IPS-20b (cell line): ENCODE results near the gene NUSAP1.
"Not testable (repeated sequence)": the region's sequence is repeated elsewhere in the genome, so short reads cannot be mapped to it uniquely, and the experiment has no call there.

ENCODE experiments used
- H3K27ac ChIP-seq: one replicate; pipeline ENCODE4 v1.5.1; 2013; ENCODE audit warnings: low read length
- H3K27me3 ChIP-seq: 2 replicates; pipeline ENCODE4 v1.6.1; 2013; ENCODE audit warnings: mild to moderate bottlenecking, low read length, inconsistent platforms; ENCODE audit not compliant: insufficient read depth
- H3K36me3 ChIP-seq: 2 replicates; pipeline ENCODE4 v1.6.1; 2013; ENCODE audit warnings: low read depth, mild to moderate bottlenecking, inconsistent platforms, low read length, moderate library complexity; ENCODE audit not compliant: insufficient read depth
- H3K4me1 ChIP-seq: 2 replicates; pipeline ENCODE4 v1.6.1; 2013; ENCODE audit warnings: mild to moderate bottlenecking, control low read depth, inconsistent platforms, low read length, moderate library complexity; ENCODE audit not compliant: insufficient read depth
- H3K4me3 ChIP-seq: 2 replicates; pipeline ENCODE4 v1.5.1; 2013; ENCODE audit warnings: mild to moderate bottlenecking, low read length, inconsistent platforms
- H3K9ac ChIP-seq: 2 replicates; pipeline ENCODE4 v1.6.1; 2013; ENCODE audit warnings: low read depth, mild to moderate bottlenecking, inconsistent platforms, low read length, moderate library complexity
- H3K9me3 ChIP-seq: 2 replicates; pipeline ENCODE4 v1.6.1; 2013; ENCODE audit warnings: mild to moderate bottlenecking, low read depth, low read length, inconsistent platforms; ENCODE audit not compliant: insufficient read depth

The NUSAP1 gene

GRCh38 chr15:41336549-41336948 lies 3.9 kb downstream of the NUSAP1 start:
- Histone ChIP-seq H3K4me3 (no peak overlapping the region), H3K9me3 (no peaks in the 10 kb centered on the region), H3K27ac (no peak overlapping the region), H3K4me1 (no peaks in the 10 kb centered on the region), H3K9ac (no peak overlapping the region), H3K27me3 (no peaks in the 10 kb centered on the region), H3K36me3 (peaks cover 30% of the 10 kb centered on the region)

DNA sequence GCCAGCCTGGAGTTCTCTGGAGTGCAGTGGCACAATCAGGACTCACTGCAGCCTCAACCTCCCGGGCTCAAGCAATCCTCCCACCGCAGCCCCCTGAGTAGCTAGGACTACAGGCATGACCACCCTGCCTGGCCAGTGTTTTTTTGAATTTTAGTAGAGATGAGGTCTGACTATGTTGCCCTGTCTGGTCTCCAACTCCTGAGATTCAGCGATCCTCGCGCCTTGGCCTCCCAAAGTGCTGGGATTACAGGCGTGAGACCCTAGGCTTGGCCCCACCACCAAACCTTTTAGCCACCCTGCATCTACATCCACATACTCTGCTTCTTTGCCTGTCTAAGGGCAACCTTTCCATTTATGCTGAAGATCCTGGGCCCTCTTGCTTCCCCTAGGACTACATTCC lies 4.4 kb downstream of the NUSAP1 start:
- Histone ChIP-seq H3K9me3 (no peaks in the 10 kb centered on the region), H3K27ac (no peak overlapping the region), H3K27me3 (no peaks in the 10 kb centered on the region), H3K4me1 (no peaks in the 10 kb centered on the region), H3K4me3 (no peak overlapping the region), H3K36me3 (peaks cover 35% of the 10 kb centered on the region), H3K9ac (no peak overlapping the region)

DNA sequence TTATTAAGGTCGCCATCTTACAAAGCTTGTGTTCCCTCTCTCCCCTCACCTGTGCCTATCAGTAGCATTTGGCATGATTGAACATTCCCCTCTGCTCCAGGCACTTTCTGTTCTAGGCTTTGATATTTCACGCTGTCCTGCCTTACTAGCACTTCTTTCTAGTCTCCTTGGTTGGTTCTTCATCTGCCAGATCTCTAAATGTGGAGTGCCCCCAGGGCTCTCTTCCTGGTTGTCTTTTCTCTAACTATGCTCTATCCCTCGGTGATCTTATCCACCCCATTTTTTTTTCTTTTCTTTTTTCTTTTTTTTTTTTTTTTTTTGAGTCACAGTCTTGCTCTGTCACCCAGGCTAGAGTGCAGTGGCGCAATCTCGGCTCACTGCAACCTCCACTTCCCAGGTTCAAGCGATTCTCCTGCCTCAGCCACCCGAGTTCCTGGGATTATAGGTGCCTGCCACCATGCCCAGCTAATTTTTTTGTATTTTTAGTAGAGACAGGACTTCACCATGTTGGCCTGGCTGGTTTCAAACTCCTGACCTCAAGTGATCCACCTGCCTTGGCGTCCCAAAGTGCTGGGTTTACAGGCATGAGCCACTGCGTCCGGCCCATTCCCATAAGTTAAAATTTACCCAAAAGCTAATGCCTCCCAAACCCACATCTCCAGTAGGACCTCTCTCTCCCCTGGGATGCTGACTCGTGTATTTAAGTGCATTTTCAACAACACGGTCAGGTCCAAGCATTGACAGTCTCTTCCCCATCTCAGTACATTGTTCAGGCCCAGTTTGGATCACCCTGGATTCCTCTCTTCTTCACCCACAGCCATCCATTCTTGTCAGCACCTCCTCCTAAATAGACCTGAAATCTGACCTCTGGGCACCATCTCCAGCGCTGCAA lies 5.2 kb downstream of the NUSAP1 start:
- Histone ChIP-seq H3K36me3 (peaks cover 43% of the 10 kb centered on the region), H3K4me1 (no peaks in the 10 kb centered on the region), H3K9me3 (no peaks in the 10 kb centered on the region), H3K9ac (no peak overlapping the region), H3K4me3 (no peak overlapping the region), H3K27ac (no peak overlapping the region), H3K27me3 (no peaks in the 10 kb centered on the region)

DNA sequence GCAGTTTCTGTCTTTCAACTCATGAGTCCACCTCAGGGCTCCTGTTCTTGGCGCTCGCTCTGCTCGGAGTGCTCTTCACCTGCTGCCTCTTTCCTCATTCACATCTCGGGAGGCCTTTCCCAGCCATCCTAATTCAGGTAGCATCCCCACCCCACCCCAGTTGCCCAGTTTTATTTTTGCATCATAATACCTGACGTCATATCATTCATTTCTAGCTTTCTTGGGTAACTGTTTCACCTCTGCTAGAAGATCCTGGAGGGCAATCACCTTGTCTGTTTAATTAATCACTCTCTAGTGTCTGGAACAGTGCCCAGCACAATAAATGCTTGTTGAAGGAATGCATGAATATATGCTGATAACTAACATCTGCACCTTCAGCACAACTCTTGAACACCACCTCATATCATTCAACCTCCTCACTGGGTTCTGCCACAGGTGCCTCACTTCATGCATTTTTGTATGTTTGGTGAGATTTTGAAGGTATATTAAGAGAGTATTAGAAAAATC lies 7.6 kb downstream of the NUSAP1 start:
- H3K9me3 ChIP-seq, result no peaks in the 10 kb centered on the region
- H3K27me3 ChIP-seq, result no peaks in the 10 kb centered on the region
- no peaks in the 10 kb centered on the region for H3K4me1 ChIP-seq
- no peak overlapping the region for H3K27ac ChIP-seq
- no peak overlapping the region for H3K4me3 ChIP-seq
- H3K36me3 ChIP-seq, result peaks cover 66% of the 10 kb centered on the region
- H3K9ac ChIP-seq, result no peak overlapping the region

- H3K9me3 ChIP-seq, result no peaks in the 10 kb centered on the region
- H3K9ac ChIP-seq, result no peak overlapping the region
- no peaks in the 10 kb centered on the region for H3K27me3 ChIP-seq
- no peak overlapping the region for H3K27ac ChIP-seq
- no peak overlapping the region for H3K4me3 ChIP-seq
- H3K4me1 ChIP-seq, result no peaks in the 10 kb centered on the region
- H3K36me3 ChIP-seq, result peaks cover 79% of the 10 kb centered on the region
Measured at GRCh38 chr15:41341519-41341918, 8.8 kb downstream of the NUSAP1 start.

GRCh38 chr15:41347236-41347635 lies 14.6 kb downstream of the NUSAP1 start:
- peaks cover 95% of the 10 kb centered on the region for H3K36me3 ChIP-seq
- no peaks in the 10 kb centered on the region for H3K27me3 ChIP-seq
- H3K27ac ChIP-seq, result no peak overlapping the region
- no peak overlapping the region for H3K9ac ChIP-seq
- no peaks in the 10 kb centered on the region for H3K9me3 ChIP-seq
- H3K4me1 ChIP-seq, result no peaks in the 10 kb centered on the region
- no peak overlapping the region for H3K4me3 ChIP-seq

DNA sequence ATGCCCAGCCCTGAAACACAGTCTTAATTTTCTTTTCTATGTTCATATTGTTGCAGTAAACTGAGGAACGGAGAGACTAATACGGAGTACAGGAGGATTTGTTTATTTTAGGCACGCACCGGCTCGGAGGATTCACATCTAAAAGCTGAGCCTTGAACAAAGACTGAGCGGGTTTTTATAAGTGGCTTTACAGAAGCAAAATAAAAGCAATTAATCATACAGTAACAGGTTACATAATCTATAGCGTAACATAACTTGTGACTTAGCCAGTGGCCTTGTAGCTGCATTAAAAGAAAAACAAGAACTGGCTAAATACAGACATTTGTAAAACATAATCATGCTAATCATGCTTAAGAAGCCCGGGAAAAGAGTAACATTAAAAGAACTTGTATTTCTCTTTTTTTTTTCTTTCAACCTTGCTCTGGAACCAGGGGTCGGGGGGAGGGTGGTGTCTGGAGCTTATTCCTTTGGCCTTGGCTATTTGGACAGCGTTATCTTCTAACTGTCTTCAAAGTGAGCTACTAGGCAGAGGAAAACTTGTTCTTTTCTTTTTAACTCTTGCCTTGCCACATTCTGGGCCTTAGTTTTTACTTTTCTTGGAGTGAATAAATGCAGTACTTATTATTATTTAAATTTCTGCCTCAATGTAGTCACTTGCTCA lies 17.5 kb downstream of the NUSAP1 start:
- Histone ChIP-seq H3K4me1 (no peaks in the 10 kb centered on the region), H3K4me3 (no peak overlapping the region), H3K36me3 (peaks cover 87% of the 10 kb centered on the region), H3K9ac (no peak overlapping the region), H3K27me3 (no peaks in the 10 kb centered on the region), H3K9me3 (no peaks in the 10 kb centered on the region), H3K27ac (no peak overlapping the region)

DNA sequence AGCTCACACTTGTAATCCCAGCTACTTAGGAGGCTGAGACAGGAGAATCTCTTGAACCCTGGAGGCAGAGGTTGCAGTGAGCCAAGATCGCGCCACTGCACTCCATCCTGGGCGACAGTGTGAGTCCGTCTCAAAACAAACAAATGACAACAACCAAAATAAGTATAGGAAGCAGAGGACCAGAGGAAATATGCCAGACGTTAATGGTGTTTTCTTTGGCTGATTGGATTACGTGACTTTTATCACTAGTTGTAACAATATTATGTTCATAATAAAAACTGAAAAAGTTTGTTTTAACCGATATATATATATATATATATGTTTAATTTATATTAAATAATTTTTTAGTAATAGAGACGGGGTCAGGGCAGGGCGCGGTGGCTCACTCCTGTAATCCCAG lies 21.7 kb downstream of the NUSAP1 start:
- Histone ChIP-seq H3K4me1 (no peaks in the 10 kb centered on the region), H3K27ac (no peak overlapping the region), H3K9me3 (no peaks in the 10 kb centered on the region), H3K9ac (no peak overlapping the region), H3K4me3 (no peak overlapping the region), H3K36me3 (peaks cover 91% of the 10 kb centered on the region), H3K27me3 (no peaks in the 10 kb centered on the region)

GRCh38 chr15:41367418-41367817 lies 34.7 kb downstream of the NUSAP1 start:
- Histone ChIP-seq H3K4me1 (no peaks in the 10 kb centered on the region), H3K9me3 (no peaks in the 10 kb centered on the region), H3K4me3 (no peak overlapping the region), H3K9ac (no peak overlapping the region), H3K27ac (no peak overlapping the region), H3K36me3 (peaks cover 93% of the 10 kb centered on the region), H3K27me3 (no peaks in the 10 kb centered on the region)

- no peaks in the 10 kb centered on the region for H3K4me1 ChIP-seq
- peaks cover 8% of the 10 kb centered on the region; the same call in 1 of the 2 replicates for H3K9me3 ChIP-seq
- H3K4me3 ChIP-seq, result no peak overlapping the region
- H3K9ac ChIP-seq, result no peak overlapping the region
- no peaks in the 10 kb centered on the region for H3K27me3 ChIP-seq
- H3K36me3 ChIP-seq, result peaks cover 79% of the 10 kb centered on the region
- no peak overlapping the region for H3K27ac ChIP-seq
Measured at GRCh38 chr15:41377978-41378377, 45.3 kb downstream of the NUSAP1 start.

DNA sequence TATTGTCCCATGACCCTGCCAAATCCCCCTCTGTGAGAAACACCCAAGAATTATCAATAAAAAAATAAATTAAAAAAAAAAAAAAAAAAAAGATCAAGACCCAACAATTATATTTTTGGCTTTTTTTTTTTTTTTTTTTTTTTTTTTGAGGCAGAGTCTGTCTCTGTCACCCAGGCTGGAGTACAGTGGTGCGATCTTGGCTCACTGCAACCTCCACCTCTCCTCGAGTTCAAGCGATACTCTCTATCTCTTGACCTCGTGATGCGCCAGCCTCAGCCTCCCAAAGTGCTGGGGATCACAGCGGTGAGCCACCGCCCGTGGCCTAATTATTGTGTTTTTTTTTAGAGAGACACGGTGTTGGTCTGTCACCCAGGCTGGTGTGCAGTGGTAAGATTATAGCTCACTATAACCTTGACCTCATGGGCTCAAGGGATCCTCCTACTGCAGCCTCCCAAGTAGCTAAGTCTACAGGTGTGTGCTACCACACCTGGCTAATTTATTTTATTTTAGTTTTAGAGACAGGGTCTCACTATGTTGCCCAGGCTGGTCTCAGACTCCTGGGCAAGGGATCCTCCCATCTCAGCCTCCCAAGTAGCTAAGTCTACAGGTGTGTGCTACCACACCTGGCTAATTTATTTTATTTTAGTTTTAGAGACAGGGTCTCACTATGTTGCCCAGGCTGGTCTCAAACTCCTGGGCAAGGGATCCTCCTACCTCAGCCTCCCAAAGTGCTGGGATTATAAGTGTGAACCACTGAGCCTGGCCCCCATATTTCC lies 51.5 kb downstream of the NUSAP1 start:
- not testable (repeated sequence) for H3K4me1 ChIP-seq, H3K9me3 ChIP-seq, H3K4me3 ChIP-seq, H3K27me3 ChIP-seq, H3K27ac ChIP-seq, H3K9ac ChIP-seq
- peaks cover 24% of the 10 kb centered on the region for H3K36me3 ChIP-seq
